Astrocyte (in vitro differentiated cells and primary cell): Measurements from ENCODE around the gene CHL1.

ENCODE experiments used
- EZH2 ChIP-seq: IDR thresholded peaks from 2 replicates; pipeline ENCODE4 v1.6.1; 2012; ENCODE audit warnings: mild to moderate bottlenecking, low read length, inconsistent platforms; ENCODE audit not compliant: insufficient read depth
- TF ChIP-seq, protein P1 (sequence below): IDR thresholded peaks from 2 replicates; pipeline ENCODE4 v1.5.1; 2011; ENCODE audit warnings: low read depth, mild to moderate bottlenecking, inconsistent platforms, low read length, moderate library complexity; ENCODE audit not compliant: insufficient read depth

DNA sequence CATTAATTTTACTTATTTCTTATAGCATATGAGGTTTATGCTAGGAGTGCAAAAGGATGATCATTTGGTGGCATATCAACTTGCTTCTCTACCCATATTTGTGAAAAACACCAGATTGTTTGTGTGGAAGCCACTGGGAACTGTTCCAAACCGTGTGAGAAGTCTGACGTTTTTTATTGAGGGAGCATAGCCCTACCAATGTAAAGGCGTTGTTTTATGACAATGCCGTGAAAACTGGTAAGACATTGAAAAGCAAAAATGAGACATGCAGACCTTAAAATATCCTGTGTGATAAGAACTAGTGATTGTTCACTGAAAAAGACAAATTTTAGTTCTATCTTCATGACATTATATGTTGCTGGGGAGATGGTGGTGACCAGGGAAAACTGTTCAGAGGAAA lies 87.8 kb downstream of the CHL1 start:
- TF ChIP-seq, protein P1, sequence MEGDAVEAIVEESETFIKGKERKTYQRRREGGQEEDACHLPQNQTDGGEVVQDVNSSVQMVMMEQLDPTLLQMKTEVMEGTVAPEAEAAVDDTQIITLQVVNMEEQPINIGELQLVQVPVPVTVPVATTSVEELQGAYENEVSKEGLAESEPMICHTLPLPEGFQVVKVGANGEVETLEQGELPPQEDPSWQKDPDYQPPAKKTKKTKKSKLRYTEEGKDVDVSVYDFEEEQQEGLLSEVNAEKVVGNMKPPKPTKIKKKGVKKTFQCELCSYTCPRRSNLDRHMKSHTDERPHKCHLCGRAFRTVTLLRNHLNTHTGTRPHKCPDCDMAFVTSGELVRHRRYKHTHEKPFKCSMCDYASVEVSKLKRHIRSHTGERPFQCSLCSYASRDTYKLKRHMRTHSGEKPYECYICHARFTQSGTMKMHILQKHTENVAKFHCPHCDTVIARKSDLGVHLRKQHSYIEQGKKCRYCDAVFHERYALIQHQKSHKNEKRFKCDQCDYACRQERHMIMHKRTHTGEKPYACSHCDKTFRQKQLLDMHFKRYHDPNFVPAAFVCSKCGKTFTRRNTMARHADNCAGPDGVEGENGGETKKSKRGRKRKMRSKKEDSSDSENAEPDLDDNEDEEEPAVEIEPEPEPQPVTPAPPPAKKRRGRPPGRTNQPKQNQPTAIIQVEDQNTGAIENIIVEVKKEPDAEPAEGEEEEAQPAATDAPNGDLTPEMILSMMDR, result no peak
- TF ChIP-seq EZH2, result no peak
